HEK293T (cell line): Measurements from ENCODE around the gene CD81.

Source experiments
- CTCF ChIA-PET: fragments of 350-600 bp; formaldehyde crosslinking; extraction: SDS; loops from one replicate; lab custom pipeline; 2021; ENCODE audit warnings: antibody characterized with exemption, inconsistent platforms; lab: Yijun Ruan, JAX
- POLR2A ChIA-PET: fragments of 350-600 bp; formaldehyde crosslinking; extraction: SDS; loops from one replicate; lab custom pipeline; 2020; ENCODE audit warnings: antibody characterized with exemption, inconsistent platforms; lab: Yijun Ruan, JAX
- DNase-seq: peaks from one replicate; pipeline ENCODE4 v3.0.0; 2012; ENCODE audit warnings: mixed read lengths; ENCODE audit errors: extremely low spot score
- ARNT ChIP-seq: fragments of 450-650 bp; IDR thresholded peaks from 2 replicates; pipeline ENCODE4 v1.6.1; 2017; ENCODE audit warnings: mild to moderate bottlenecking
- BHLHE40 ChIP-seq: fragments of 450-650 bp; IDR thresholded peaks from 2 replicates; pipeline ENCODE4 v1.6.1; 2016; ENCODE audit warnings: mild to moderate bottlenecking, moderate library complexity, borderline replicate concordance
- CTBP1 ChIP-seq: fragments of 450-650 bp; IDR thresholded peaks from 2 replicates; pipeline ENCODE4 v1.6.1; 2016; ENCODE audit warnings: borderline replicate concordance
- ELF4 ChIP-seq: fragments of 450-650 bp; IDR thresholded peaks from 2 replicates; pipeline ENCODE4 v1.6.1; 2017; ENCODE audit warnings: antibody characterized with exemption
- FOXA1 ChIP-seq: fragments of 450-650 bp; IDR thresholded peaks from 2 replicates; pipeline ENCODE4 v1.6.1; 2016; ENCODE audit warnings: mild to moderate bottlenecking
- FOXK2 ChIP-seq: fragments of 450-650 bp; IDR thresholded peaks from 2 replicates; pipeline ENCODE4 v1.6.1; 2016; ENCODE audit warnings: mild to moderate bottlenecking
- FOXM1 ChIP-seq: fragments of 450-650 bp; IDR thresholded peaks from 2 replicates; pipeline ENCODE4 v1.6.1; 2017; ENCODE audit warnings: mild to moderate bottlenecking, borderline replicate concordance
- HDGF ChIP-seq: fragments of 450-650 bp; IDR thresholded peaks from 2 replicates; pipeline ENCODE4 v1.6.1; 2017; ENCODE audit warnings: antibody characterized with exemption, borderline replicate concordance
- L3MBTL2 ChIP-seq: fragments of 450-650 bp; conservative IDR thresholded peaks from 2 replicates; pipeline ENCODE4 v1.6.1; 2016; ENCODE audit warnings: mild to moderate bottlenecking
- LEF1 ChIP-seq: fragments of 450-650 bp; IDR thresholded peaks from 2 replicates; pipeline ENCODE4 v1.6.1; 2017; ENCODE audit warnings: mild to moderate bottlenecking, borderline replicate concordance
- NFRKB ChIP-seq: fragments of 450-650 bp; IDR thresholded peaks from 2 replicates; pipeline ENCODE4 v1.6.1; 2016; ENCODE audit warnings: mild to moderate bottlenecking, moderate library complexity
- SP1 ChIP-seq: fragments of 450-650 bp; IDR thresholded peaks from 2 replicates; pipeline ENCODE4 v1.6.1; 2017
- SUZ12 ChIP-seq: fragments of 450-650 bp; IDR thresholded peaks from 2 replicates; pipeline ENCODE4 v1.6.1; 2016; ENCODE audit warnings: mild to moderate bottlenecking
- TARDBP ChIP-seq: fragments of 450-650 bp; IDR thresholded peaks from 2 replicates; pipeline ENCODE4 v1.6.1; 2016
- ZNF384 ChIP-seq: fragments of 450-650 bp; IDR thresholded peaks from 2 replicates; pipeline ENCODE4 v1.6.1; 2016
- TF ChIP-seq, protein P1 (sequence below): fragments of 450-650 bp; IDR thresholded peaks from 2 replicates; pipeline ENCODE4 v1.6.1; 2016

CD81 gene

DNA sequence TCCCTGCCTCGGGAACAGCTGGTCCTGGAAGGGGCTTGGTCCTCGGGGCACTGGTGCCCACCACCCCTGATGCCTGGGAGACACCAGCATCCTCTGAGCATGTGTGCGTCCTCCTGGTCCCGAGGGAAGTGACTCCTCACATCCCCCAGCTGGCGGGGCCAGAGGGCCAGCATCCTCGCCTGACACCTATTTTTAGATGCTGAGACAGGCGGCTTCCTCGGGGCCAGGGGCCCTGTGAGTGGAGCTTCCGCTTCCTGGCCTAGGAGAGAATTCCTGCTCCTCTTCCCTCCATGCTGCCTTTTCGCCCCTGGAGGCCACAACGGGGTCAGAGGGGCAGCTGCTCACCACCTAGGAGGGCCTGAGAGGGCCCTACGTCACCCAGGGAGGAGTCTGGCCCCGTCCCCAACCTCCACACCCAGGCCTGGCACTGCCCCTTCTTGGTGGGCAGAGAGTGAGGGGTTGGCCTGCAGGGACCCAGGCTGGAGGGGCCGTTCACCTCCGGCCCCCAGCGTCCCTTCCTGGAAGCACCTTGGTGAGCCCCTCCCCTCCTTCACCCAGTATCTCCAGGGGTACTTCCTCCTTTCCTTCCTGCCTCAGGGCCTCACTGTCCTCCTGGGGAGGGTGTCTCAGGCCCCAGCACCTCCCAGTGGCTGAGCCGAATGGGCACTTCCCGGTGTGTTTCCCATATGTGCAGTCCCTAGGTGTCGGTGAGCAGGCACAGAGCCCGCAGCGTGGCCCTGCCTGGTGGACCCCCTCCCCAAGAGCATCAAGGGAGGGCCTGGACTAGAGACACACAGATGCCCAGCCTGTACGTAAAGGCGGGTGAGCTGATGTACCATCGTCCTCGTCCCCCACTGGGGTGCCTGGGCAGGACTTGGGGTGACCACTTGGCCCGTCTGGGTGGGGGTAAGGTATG, 6.1 kb downstream of the CD81 start:
- no peak for TF ChIP-seq ZNF384
- no peak for TF ChIP-seq CTBP1
- TF ChIP-seq FOXA1, result no peak
- no peak for TF ChIP-seq SP1
- no peak for TF ChIP-seq SUZ12
- TF ChIP-seq FOXK2, result no peak
- no peak for TF ChIP-seq BHLHE40
- TF ChIP-seq NFRKB, result no peak
- TF ChIP-seq ARNT, result no peak
- TF ChIP-seq ELF4, result no peak
- TF ChIP-seq, protein P1, sequence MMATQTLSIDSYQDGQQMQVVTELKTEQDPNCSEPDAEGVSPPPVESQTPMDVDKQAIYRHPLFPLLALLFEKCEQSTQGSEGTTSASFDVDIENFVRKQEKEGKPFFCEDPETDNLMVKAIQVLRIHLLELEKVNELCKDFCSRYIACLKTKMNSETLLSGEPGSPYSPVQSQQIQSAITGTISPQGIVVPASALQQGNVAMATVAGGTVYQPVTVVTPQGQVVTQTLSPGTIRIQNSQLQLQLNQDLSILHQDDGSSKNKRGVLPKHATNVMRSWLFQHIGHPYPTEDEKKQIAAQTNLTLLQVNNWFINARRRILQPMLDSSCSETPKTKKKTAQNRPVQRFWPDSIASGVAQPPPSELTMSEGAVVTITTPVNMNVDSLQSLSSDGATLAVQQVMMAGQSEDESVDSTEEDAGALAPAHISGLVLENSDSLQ, result no peak
- TF ChIP-seq TARDBP, result no peak
- TF ChIP-seq LEF1, result no peak
- no peak for TF ChIP-seq HDGF
- no peak for TF ChIP-seq L3MBTL2
- no peak for TF ChIP-seq FOXM1
- POLR2A ChIA-PET, result no interaction called here
- DNase-seq, result no peak
- CTCF ChIA-PET, result no interaction called here

DNA sequence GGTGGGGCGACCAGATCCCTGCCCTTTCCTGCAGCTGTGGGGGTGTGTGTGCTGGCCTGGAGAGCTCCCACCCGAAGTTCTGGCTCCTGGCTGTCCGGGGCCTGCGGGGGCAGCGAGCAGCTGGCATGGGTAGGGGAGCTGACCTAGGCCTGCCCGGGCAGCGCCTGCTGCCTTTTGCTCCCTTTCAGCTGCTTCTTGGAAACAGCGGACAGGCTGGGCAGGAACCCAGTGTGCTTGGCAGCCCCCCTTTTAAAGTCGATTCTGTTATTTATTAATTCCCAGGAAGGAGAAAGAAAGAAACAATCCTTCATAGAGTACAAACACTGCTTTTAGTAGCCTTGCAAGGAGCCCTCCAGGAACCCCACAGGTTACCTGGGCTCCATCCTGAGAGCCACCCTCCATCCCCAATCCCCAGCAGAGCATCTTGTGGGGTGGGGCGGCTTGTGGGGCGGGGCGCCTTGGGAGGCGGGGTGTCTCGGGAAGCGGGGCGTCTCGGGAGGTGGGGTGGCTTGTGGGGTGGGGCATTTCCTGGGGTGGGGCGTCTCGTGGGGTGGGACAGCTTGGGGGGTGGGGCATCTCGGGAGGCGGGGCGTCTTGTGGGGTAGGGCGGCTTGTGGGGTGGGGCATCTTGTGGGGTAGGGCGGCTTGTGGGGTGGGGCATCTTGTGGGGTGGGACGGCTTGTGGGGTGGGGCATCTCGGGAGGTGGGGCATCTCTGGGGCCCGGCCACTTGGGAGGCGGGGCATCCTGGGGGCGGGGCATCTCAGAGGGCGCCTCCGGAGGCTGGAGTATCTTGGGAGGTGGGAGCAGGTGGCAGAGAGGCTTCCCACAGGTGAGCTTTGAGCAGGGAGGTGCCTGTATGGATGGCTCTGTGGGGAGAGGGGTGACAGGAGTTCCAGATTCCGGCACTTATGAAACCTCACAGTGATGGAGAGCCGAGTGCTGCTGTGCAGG, 7.0 kb downstream of the CD81 start:
- CTCF ChIA-PET, result no interaction called here
- DNase-seq, result no peak
- POLR2A ChIA-PET, result no interaction called here
- no peak for TF ChIP-seq SP1
- TF ChIP-seq BHLHE40, result no peak
- TF ChIP-seq FOXA1, result no peak
- no peak for TF ChIP-seq TARDBP
- no peak for TF ChIP-seq SUZ12
- no peak for TF ChIP-seq NFRKB
- TF ChIP-seq ELF4, result no peak
- no peak for TF ChIP-seq FOXK2
- TF ChIP-seq HDGF, result no peak

DNA sequence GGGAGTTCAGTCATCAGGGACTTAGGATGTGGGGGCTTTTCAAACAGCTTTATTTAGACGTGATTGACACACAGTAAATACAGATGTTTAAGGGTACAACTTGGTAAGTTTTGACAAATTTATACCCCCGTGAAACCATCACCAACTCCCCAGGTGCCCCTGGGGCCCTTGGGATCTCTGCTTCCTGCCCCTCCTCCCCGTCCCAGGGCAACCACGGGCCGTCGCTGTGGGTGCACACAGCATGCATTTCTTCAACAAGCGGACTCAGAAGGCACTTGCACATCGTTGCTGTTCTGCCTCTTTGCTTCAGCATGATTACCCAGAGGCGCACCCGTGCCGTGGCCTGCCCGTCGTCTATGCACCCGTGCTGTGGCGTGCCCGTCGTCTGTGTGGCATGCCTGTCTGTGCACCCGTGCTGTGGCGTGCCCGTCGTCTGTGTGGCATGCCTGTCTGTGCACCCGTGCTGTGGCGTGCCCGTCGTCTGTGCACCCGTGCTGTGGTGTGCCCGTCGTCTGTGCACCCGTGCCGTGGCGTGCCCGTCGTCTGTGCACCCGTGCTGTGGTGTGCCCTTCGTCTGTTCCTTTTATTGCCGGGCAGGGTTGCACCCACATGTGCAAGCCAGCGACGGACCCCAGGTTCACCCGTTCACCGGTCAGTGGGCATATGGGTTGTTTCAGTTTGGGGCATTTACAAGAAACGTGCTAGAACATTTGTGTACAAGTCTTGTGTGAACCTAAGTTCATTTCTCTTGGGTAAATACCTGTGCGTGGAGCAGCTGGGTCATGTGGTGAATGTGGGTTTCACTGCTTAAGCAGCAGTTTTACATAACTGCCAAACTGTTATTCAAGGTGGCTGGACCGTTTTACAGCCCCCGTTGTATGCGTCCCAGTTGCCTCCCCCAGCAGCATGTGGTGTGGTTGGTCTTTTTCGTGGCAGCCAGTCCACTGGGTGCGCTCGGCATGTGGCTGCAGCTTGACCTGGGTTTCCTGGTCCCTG, 8.3 kb downstream of the CD81 start:
- DNase-seq, result no peak
- ChIA-PET CTCF (no interaction called here), POLR2A (interaction anchor here (1.6 kb wide), 1 partner anchor 9 kb away, joined by 4 read pairs; no protein-coding TSS in a partner anchor)
- TF ChIP-seq FOXM1 (no peak), ARNT (no peak), SUZ12 (no peak), TARDBP (no peak), CTBP1 (no peak), FOXK2 (no peak), HDGF (no peak), SP1 (no peak), FOXA1 (no peak), ZNF384 (no peak), NFRKB (no peak), BHLHE40 (no peak), LEF1 (no peak), ELF4 (no peak), L3MBTL2 (no peak)
- TF ChIP-seq, protein P1, result no peak

DNA sequence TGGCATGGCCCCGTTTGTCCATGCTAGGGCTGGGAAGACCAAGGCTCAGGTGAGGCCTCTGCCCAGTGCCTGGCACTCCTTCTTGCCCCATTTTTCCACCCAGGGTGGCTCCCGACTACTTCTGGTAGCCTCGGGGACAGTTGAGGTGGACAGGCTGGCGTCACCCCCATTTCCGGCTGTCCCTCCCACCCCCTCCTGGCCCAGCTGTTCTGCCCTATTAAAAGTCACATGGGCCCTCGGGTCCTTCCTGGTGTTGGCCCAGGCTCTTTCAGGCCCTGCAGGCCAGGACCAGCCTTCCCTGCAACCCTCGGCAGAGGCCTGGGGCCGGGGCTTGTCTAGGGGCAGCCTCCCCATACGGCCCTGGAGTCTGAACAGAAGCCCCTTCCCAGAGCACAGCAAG, 9.5 kb downstream of the CD81 start:
- no peak for TF ChIP-seq ARNT
- TF ChIP-seq SP1, result no peak
- TF ChIP-seq FOXK2, result no peak
- POLR2A ChIA-PET, result interaction anchor here (1.0 to 1.6 kb wide), 2 partner anchors 9 to 10 kb away, joined by 4 to 7 read pairs; no protein-coding TSS in a partner anchor
- CTCF ChIA-PET, result no interaction called here
- DNase-seq, result no peak

DNA sequence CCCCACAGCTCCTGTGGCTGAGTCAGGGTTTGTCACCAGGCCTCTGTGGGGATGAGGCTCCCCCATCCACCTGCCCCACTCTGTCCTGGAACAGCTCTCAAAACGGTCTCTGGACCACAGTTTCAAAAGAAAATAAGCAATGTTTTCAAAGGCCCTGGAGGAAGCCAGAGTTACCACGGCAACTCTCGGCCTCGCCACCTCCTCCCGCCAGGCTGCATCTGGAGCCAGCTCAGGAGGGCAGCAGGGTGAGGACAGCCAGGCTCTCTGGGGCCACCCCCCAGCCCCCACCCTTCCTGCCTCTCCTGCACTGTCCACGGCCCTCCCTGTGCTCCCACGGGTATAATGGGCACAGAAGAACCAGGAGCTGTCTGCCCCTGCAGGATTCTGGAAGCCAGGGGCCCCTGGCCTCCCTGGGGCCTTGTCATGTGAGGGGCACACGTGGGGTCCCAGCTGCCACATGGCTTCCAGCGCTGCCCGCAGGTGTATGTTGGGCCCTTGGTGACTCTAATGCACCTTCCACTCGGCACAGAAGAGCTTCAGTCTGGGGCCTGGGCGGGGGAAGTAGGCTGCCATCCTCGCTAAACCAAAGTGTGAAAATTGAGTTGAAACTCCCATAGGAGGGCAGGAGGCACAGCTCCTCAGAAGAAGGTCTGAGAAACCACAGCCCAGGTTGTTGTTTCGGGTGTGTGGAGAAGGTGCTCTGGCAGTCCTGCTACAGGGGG, 10.3 kb downstream of the CD81 start:
- no peak for DNase-seq
- TF ChIP-seq L3MBTL2, result no peak
- TF ChIP-seq ELF4, result no peak
- no peak for TF ChIP-seq SP1
- no peak for TF ChIP-seq LEF1
- TF ChIP-seq, protein P1, result no peak
- no peak for TF ChIP-seq BHLHE40
- TF ChIP-seq FOXK2, result no peak
- no peak for TF ChIP-seq ZNF384
- no peak for TF ChIP-seq NFRKB
- TF ChIP-seq SUZ12, result no peak
- TF ChIP-seq ARNT, result no peak
- no peak for TF ChIP-seq HDGF
- ChIA-PET POLR2A (interaction anchor here (0.7 to 1.6 kb wide), 4 partner anchors 9 to 12 kb away, joined by 3 to 7 read pairs (median 4); no protein-coding TSS in a partner anchor), CTCF (interaction anchor here (1.2 kb wide), 1 partner anchor 32 kb away, joined by 3 read pairs; no protein-coding TSS in a partner anchor)
